DMS153 (cell line): ENCODE data around the gene KCNIP4.
A peak's percentile ranks its signal among the peaks of the same experiment; 100 is the strongest.

Experiments used
- DNase-seq: peaks from one replicate; lab custom pipeline; 2025; lab: John Stamatoyannopoulos, UW

Gene KCNIP4

GRCh38 chr4:21454831-21455230 lies 493.7 kb downstream of the KCNIP4 start:
- no peak for DNase-seq

GRCh38 chr4:21454201-21454600 lies 494.4 kb downstream of the KCNIP4 start:
- no peak for DNase-seq

GRCh38 chr4:21452931-21453330 lies 495.6 kb downstream of the KCNIP4 start:
- no peak for DNase-seq

- DNase-seq: no peak
Observed at GRCh38 chr4:21451032-21451431, 497.5 kb downstream of the KCNIP4 start.

GRCh38 chr4:21450331-21450730 lies 498.2 kb downstream of the KCNIP4 start:
- DNase-seq: no peak

- no peak for DNase-seq
Observed at GRCh38 chr4:21447301-21448054, 501.1 kb downstream of the KCNIP4 start.

GRCh38 chr4:21420166-21420565 lies 528.4 kb downstream of the KCNIP4 start:
- no peak for DNase-seq

- peak; percentile 3 for DNase-seq
Observed at GRCh38 chr4:21415728-21416127, 532.8 kb downstream of the KCNIP4 start.

GRCh38 chr4:21413807-21414370 lies 534.7 kb downstream of the KCNIP4 start:
- DNase-seq: peak; percentile 4

- DNase-seq: no peak
Observed at GRCh38 chr4:21411086-21411485, 537.5 kb downstream of the KCNIP4 start.

GRCh38 chr4:21410372-21410771 lies 538.2 kb downstream of the KCNIP4 start:
- no peak for DNase-seq

- no peak for DNase-seq
Observed at GRCh38 chr4:21387683-21388082, 560.9 kb downstream of the KCNIP4 start.

- no peak for DNase-seq
Observed at GRCh38 chr4:21386166-21386780, 562.3 kb downstream of the KCNIP4 start.

- DNase-seq: no peak
Observed at GRCh38 chr4:21385706-21386105, 562.9 kb downstream of the KCNIP4 start.

GRCh38 chr4:21384609-21385008 lies 564.0 kb downstream of the KCNIP4 start:
- no peak for DNase-seq

- no peak for DNase-seq
Observed at GRCh38 chr4:21380861-21381260, 567.7 kb downstream of the KCNIP4 start.

GRCh38 chr4:21377046-21377445 lies 571.5 kb downstream of the KCNIP4 start:
- DNase-seq: no peak

GRCh38 chr4:21376176-21376575 lies 572.4 kb downstream of the KCNIP4 start:
- no peak for DNase-seq

- DNase-seq: no peak
Observed at GRCh38 chr4:21374641-21375368, 573.8 kb downstream of the KCNIP4 start.

GRCh38 chr4:21367567-21367966 lies 581.0 kb downstream of the KCNIP4 start:
- DNase-seq: no peak

- no peak for DNase-seq
Observed at GRCh38 chr4:21366840-21367239, 581.7 kb downstream of the KCNIP4 start.

GRCh38 chr4:21366312-21366711 lies 582.3 kb downstream of the KCNIP4 start:
- no peak for DNase-seq

GRCh38 chr4:21363701-21364100 lies 584.9 kb downstream of the KCNIP4 start:
- no peak for DNase-seq
